B cell (primary cell): ENCODE results near the gene CPLX1. TPM values are rescaled to one million over a fixed set of nuclear protein-coding genes. Genes with fewer than 3 reads are reported as not detected.

Experiments
- ATAC-seq: fragments of 200-7000 bp; cut with Tn5 transposase; one replicate; pipeline ENCODE4 v1.10.0; 2021; ENCODE audit warnings: low read depth, mild to moderate bottlenecking, moderate number of reproducible peaks, moderate library complexity
- CTCF ChIA-PET: fragments of 350-600 bp; sonication (Branson Sonifier 250); formaldehyde crosslinking; loops from one replicate; lab custom pipeline; 2021; ENCODE audit warnings: antibody characterized with exemption, inconsistent platforms; lab: Charles Lee
- POLR2A ChIA-PET: fragments of 350-600 bp; sonication (Branson Sonifier 250); formaldehyde crosslinking; loops from one replicate; lab custom pipeline; 2021; ENCODE audit warnings: antibody characterized with exemption; lab: Charles Lee
- DNase-seq: peaks from one replicate; pipeline ENCODE4 v3.0.0; 2013
- H2AFZ ChIP-seq: 2 replicates; pipeline ENCODE4 v1.6.1; 2012; ENCODE audit warnings: mild to moderate bottlenecking, low read depth, low read length; ENCODE audit not compliant: insufficient read depth, poor library complexity, severe bottlenecking
- H3K27ac ChIP-seq, 2 donors: 1 replicate in 1 of 2; 2 replicates in 1 of 2; pipeline ENCODE4 v1.5.1; 2012 to 2013; ENCODE audit warnings: low read length in 2 of 2, mild to moderate bottlenecking in 2 of 2, moderate library complexity in 1 of 2
- H3K27me3 ChIP-seq, 4 experiments: fragments of 200-600 bp in 1 of 4; sonication (generic) in 1 of 4; replicated peaks in 1 of 4; 1 replicate in 2 of 4; 2 replicates in 2 of 4; pipeline versions ENCODE4 v1.6.1 to v1.7.0; 2013 to 2016; ENCODE audit warnings: low read length in 3 of 4, mild to moderate bottlenecking in 2 of 4, mixed read lengths in 1 of 4, moderate library complexity in 1 of 4; ENCODE audit not compliant: insufficient read depth in 4 of 4, control insufficient read depth in 3 of 4; ENCODE audit errors: control extremely low read depth in 1 of 4
- H3K36me3 ChIP-seq, 2 experiments: replicated peaks in 1 of 2; 1 replicate in 1 of 2; 2 replicates in 1 of 2; pipeline versions ENCODE4 v1.6.1 to v1.7.1; 2013; ENCODE audit warnings: low read length in 1 of 2; ENCODE audit not compliant: insufficient read depth in 2 of 2, control insufficient read depth in 1 of 2; ENCODE audit errors: control extremely low read depth in 1 of 2, extremely low read depth in 1 of 2
- H3K4me1 ChIP-seq, 2 donors: fragments of 200-600 bp in 1 of 2; sonication (generic) in 1 of 2; 1 replicate in 1 of 2; 2 replicates in 1 of 2; pipeline versions ENCODE4 v1.5.1 to v1.6.1; 2013 to 2017; ENCODE audit warnings: low read length in 2 of 2; ENCODE audit not compliant: control insufficient read depth in 2 of 2, insufficient read depth in 2 of 2
- H3K4me2 ChIP-seq: replicated peaks from 2 replicates; pipeline ENCODE3; 2012; ENCODE audit warnings: mild to moderate bottlenecking, low read depth, low read length; ENCODE audit not compliant: poor library complexity, severe bottlenecking
- H3K4me3 ChIP-seq, 5 experiments: fragments of 200-600 bp in 1 of 5; sonication (generic) in 1 of 5; 1 replicate in 3 of 5; 2 replicates in 2 of 5; pipeline versions ENCODE4 v1.5.1 to v1.7.0; 2011 to 2016; ENCODE audit warnings: low read length in 4 of 5, mild to moderate bottlenecking in 4 of 5, low read depth in 2 of 5, control low read depth in 1 of 5, moderate library complexity in 1 of 5; ENCODE audit not compliant: insufficient read depth in 1 of 5; ENCODE audit errors: control extremely low read depth in 1 of 5, extremely low read depth in 1 of 5
- H3K79me2 ChIP-seq: fragments of 200-600 bp; sonication (generic); one replicate; pipeline ENCODE4 v1.6.0; 2016; ENCODE audit warnings: low read length; ENCODE audit not compliant: control insufficient read depth, insufficient read depth
- H3K9ac ChIP-seq: fragments of 200-600 bp; sonication (generic); 2 replicates; pipeline ENCODE4 v1.6.1; 2017; ENCODE audit warnings: mild to moderate bottlenecking, low read length, moderate library complexity
- H3K9me3 ChIP-seq, 3 donors: one replicate each; pipeline versions ENCODE4 v1.6.1 to v1.7.1; 2013; ENCODE audit warnings: low read length in 2 of 3; ENCODE audit not compliant: control insufficient read depth in 2 of 3, insufficient read depth in 1 of 3; ENCODE audit errors: control extremely low read depth in 1 of 3
- H4K20me1 ChIP-seq: 2 replicates; pipeline ENCODE4 v1.6.0; 2012; ENCODE audit warnings: mild to moderate bottlenecking, low read length; ENCODE audit not compliant: insufficient read depth, control insufficient read depth, poor library complexity, severe bottlenecking
- H3K27ac Mint-ChIP-seq: one replicate; pipeline ENCODE4 v1.8.0; 2021; ENCODE audit warnings: mixed read lengths
- H3K27me3 Mint-ChIP-seq: one replicate; pipeline ENCODE4 v1.8.0; 2021; ENCODE audit warnings: mixed read lengths
- H3K4me1 Mint-ChIP-seq: one replicate; pipeline ENCODE4 v1.8.0; 2021; ENCODE audit warnings: mixed read lengths
- H3K4me3 Mint-ChIP-seq: one replicate; pipeline ENCODE4 v1.8.0; 2021; ENCODE audit warnings: mixed read lengths
- H3K9me3 Mint-ChIP-seq: one replicate; pipeline ENCODE4 v1.8.0; 2022; ENCODE audit warnings: mixed read lengths; ENCODE audit not compliant: insufficient read depth
- EZH2 ChIP-seq: IDR thresholded peaks from 2 replicates; pipeline ENCODE4 v1.6.1; 2012; ENCODE audit warnings: borderline replicate concordance, low read depth, mild to moderate bottlenecking, moderate library complexity, low read length; ENCODE audit not compliant: insufficient read depth, poor library complexity, severe bottlenecking
- WGBS: methylation state at CpG from one replicate; pipeline ENCODE4 v1.1.5; 2013; ENCODE audit warnings: missing lambda C conversion rate; ENCODE audit not compliant: insufficient coverage; 5-methylcytosine and 5-hydroxymethylcytosine counted together
- intact Hi-C: fragments of 100-400 bp; cut with micrococcal nuclease; formaldehyde crosslinking; loops from one replicate; pipeline ENCODE4 v1.10.0; 2022
- polyA plus RNA-seq: library from polyadenylated mRNA; depleted of rRNA; stranded (reverse); fragments of >200 nt; gene quantifications from 2 replicates; pipeline ENCODE4 v1.2.3, GENCODE V29; 2012
- total RNA-seq, 2 donors: library from RNA; stranded (reverse); fragments of 120-200 nt in 1 of 2; gene quantifications; 1 replicate in 1 of 2; 2 replicates in 1 of 2; pipeline versions ENCODE4 v1.2.3 to v1.2.4, GENCODE V29; 2013 to 2022
- TF ChIP-seq, protein P1 (sequence below): fragments of 200-600 bp; IDR thresholded peaks from one replicate; pipeline ENCODE4 v1.8.0; 2022; ENCODE audit warnings: antibody characterized with exemption, mild to moderate bottlenecking

The CPLX1 gene
- total and polyA plus RNA-seq, 2 donors (not counting 1 experiment from before 2014, with no cell fraction given), result not detected

DNA sequence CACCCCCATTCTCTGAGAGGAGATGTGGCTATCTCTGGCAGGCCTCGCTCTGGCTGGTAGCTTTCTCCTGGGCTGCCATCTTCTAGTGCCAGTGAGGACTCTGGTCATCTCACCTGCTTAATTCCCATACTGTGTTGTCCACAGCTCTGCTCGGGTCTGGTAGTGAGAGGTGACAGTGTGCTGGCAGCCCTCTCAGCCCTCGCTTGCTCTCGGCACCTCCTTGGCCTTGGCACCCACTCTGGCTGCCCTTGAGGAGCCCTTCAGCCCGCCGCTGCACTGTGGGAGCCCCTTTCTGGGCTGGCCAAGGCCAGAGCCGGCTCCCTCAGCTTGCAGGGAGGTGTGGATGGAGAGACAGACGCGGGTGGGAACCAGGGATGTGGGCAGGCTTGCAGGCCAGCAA lies 52.7 kb downstream of the CPLX1 start:
- no peak overlapping the region for H3K4me2 ChIP-seq
- intact Hi-C loops, result no loop called here
- Mint-ChIP-seq H3K27ac (no peak overlapping the region), H3K27me3 (no peaks in the 10 kb centered on the region), H3K4me1 (peaks cover 35% of the 10 kb centered on the region), H3K9me3 (no peaks in the 10 kb centered on the region), H3K4me3 (no peak overlapping the region)
- peaks cover 91% of the 10 kb centered on the region for H3K79me2 ChIP-seq
- H3K27me3 ChIP-seq, result no peaks in the 10 kb centered on the region
- H3K27ac ChIP-seq, result no peak overlapping the region
- TF ChIP-seq EZH2, result no peak
- TF ChIP-seq, protein P1, sequence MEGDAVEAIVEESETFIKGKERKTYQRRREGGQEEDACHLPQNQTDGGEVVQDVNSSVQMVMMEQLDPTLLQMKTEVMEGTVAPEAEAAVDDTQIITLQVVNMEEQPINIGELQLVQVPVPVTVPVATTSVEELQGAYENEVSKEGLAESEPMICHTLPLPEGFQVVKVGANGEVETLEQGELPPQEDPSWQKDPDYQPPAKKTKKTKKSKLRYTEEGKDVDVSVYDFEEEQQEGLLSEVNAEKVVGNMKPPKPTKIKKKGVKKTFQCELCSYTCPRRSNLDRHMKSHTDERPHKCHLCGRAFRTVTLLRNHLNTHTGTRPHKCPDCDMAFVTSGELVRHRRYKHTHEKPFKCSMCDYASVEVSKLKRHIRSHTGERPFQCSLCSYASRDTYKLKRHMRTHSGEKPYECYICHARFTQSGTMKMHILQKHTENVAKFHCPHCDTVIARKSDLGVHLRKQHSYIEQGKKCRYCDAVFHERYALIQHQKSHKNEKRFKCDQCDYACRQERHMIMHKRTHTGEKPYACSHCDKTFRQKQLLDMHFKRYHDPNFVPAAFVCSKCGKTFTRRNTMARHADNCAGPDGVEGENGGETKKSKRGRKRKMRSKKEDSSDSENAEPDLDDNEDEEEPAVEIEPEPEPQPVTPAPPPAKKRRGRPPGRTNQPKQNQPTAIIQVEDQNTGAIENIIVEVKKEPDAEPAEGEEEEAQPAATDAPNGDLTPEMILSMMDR, result no peak
- POLR2A ChIA-PET, result interaction anchor here (0.7 kb wide), 1 partner anchor 23 kb away, joined by 3 read pairs; no protein-coding TSS in a partner anchor
- H3K4me1 ChIP-seq, result no peaks in the 10 kb centered on the region
- peaks cover 69% of the 10 kb centered on the region for H4K20me1 ChIP-seq
- H3K9ac ChIP-seq, result no peak overlapping the region
- ATAC-seq (no peak), DNase-seq (no peak)
- 94% methylated on average over 9 of the region's 9 CpGs for WGBS
- H3K9me3 ChIP-seq, result no peaks in the 10 kb centered on the region
- no peak overlapping the region for H2AFZ ChIP-seq
- CTCF ChIA-PET, result no interaction called here
- no peak overlapping the region for H3K4me3 ChIP-seq
- peaks cover 0 to 45% of the 10 kb centered on the region in 2 experiments for H3K36me3 ChIP-seq

DNA sequence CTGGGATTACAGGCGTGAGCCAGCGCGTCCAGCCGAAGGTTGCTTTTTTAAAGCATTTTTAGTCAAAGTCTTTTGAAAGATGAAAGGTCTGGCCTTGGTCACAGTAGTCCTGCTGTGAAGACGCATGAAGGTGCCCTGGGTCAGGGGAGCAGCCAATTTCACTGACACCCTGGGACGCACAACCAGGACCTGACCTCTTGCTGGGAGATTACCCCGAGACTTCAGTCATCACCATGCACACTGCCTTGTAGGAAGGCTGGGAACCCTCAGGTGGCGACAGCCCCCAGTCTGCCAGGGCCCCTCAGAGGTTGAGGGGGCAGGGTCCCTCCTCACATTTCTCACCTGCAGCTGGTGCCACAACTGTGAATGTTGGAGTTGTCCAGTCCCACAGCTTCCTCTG lies 53.2 kb downstream of the CPLX1 start:
- WGBS, result 94% methylated on average over 7 of the region's 8 CpGs
- ChIA-PET CTCF (no interaction called here), POLR2A (interaction anchor here (0.7 kb wide), 1 partner anchor 23 kb away, joined by 3 read pairs; no protein-coding TSS in a partner anchor)
- Histone ChIP-seq H3K9ac (no peak overlapping the region), H4K20me1 (peaks cover 70% of the 10 kb centered on the region), H3K4me2 (no peak overlapping the region), H3K79me2 (peaks cover 90% of the 10 kb centered on the region), H3K4me1 (no peaks in the 10 kb centered on the region), H2AFZ (no peak overlapping the region), H3K27me3 (no peaks in the 10 kb centered on the region), H3K9me3 (no peaks in the 10 kb centered on the region), H3K27ac (no peak overlapping the region), H3K36me3 (peaks cover 0 to 50% of the 10 kb centered on the region in 2 experiments), H3K4me3 (no peak overlapping the region)
- peaks cover 31% of the 10 kb centered on the region for H3K4me1 Mint-ChIP-seq
- intact Hi-C loops, result no loop called here
- no peak for DNase-seq
- no peak overlapping the region for H3K27ac Mint-ChIP-seq
- no peak for ATAC-seq
- no peak overlapping the region for H3K4me3 Mint-ChIP-seq
- no peaks in the 10 kb centered on the region for H3K27me3 Mint-ChIP-seq
- no peaks in the 10 kb centered on the region for H3K9me3 Mint-ChIP-seq
- no peak for TF ChIP-seq EZH2
- TF ChIP-seq, protein P1, result no peak
